Keratinocyte (primary cell): Measurements from ENCODE around the gene B4GALNT3. TPM values are rescaled to one million over a fixed set of nuclear protein-coding genes. Genes with fewer than 3 reads are reported as not detected.

Experiments
- DNase-seq: peaks from one replicate; pipeline ENCODE4 v3.0.0-alpha.2; 2011; ENCODE audit warnings: low read depth, missing footprints, low spot score
- FAIRE-seq: peaks from 2 replicates; lab custom pipeline; 2011; peaks lifted over from hg19 to GRCh38; lab: Jason Lieb, UNC
- H2AFZ ChIP-seq: 2 replicates; pipeline ENCODE4 v1.6.0; 2012; ENCODE audit warnings: low read length, control low read depth, inconsistent platforms; ENCODE audit not compliant: control insufficient read depth
- H3K27ac ChIP-seq: 2 replicates; pipeline ENCODE4 v1.5.1; 2011; ENCODE audit warnings: low read length; ENCODE audit not compliant: control insufficient read depth, insufficient read depth
- H3K27me3 ChIP-seq: 3 replicates; pipeline ENCODE4 v1.6.0; 2011; ENCODE audit warnings: low read length; ENCODE audit not compliant: control insufficient read depth, insufficient read depth; ENCODE audit errors: extremely low read depth
- H3K36me3 ChIP-seq, 2 experiments: 2 replicates in 1 of 2; 3 replicates in 1 of 2; pipeline ENCODE4 v1.5.1; 2011; ENCODE audit warnings: low read length in 2 of 2, mild to moderate bottlenecking in 1 of 2; ENCODE audit not compliant: control insufficient read depth in 2 of 2, insufficient read depth in 2 of 2; ENCODE audit errors: extremely low read depth in 1 of 2
- H3K4me1 ChIP-seq: 3 replicates; pipeline ENCODE4 v1.5.1; 2011; ENCODE audit warnings: low read length; ENCODE audit not compliant: control insufficient read depth, insufficient read depth; ENCODE audit errors: extremely low read depth
- H3K4me2 ChIP-seq: 3 replicates; pipeline ENCODE4 v1.6.0; 2011; ENCODE audit warnings: low read depth, low read length; ENCODE audit not compliant: control insufficient read depth, insufficient read depth; ENCODE audit errors: extremely low read depth
- H3K4me3 ChIP-seq, 3 experiments: fragments of 200-600 bp in 1 of 3; sonication (generic) in 1 of 3; 2 replicates in 2 of 3; 3 replicates in 1 of 3; pipeline ENCODE4 v1.5.1; 2011 to 2016; ENCODE audit warnings: low read length in 3 of 3, mild to moderate bottlenecking in 3 of 3, control low read depth in 2 of 3, inconsistent platforms in 1 of 3, low read depth in 1 of 3, mixed read lengths in 1 of 3, mixed run types in 1 of 3, moderate library complexity in 1 of 3; ENCODE audit not compliant: control insufficient read depth in 2 of 3, insufficient read depth in 2 of 3; ENCODE audit errors: extremely low read depth in 1 of 3
- H3K79me2 ChIP-seq: 2 replicates; pipeline ENCODE4 v1.6.0; 2012; ENCODE audit warnings: low read length; ENCODE audit not compliant: control insufficient read depth, insufficient read depth
- H3K9ac ChIP-seq: 3 replicates; pipeline ENCODE4 v1.6.0; 2011; ENCODE audit warnings: low read length; ENCODE audit not compliant: control insufficient read depth, insufficient read depth; ENCODE audit errors: extremely low read depth
- H3K9me1 ChIP-seq: 3 replicates; pipeline ENCODE4 v1.6.0; 2011; ENCODE audit warnings: low read length; ENCODE audit not compliant: control insufficient read depth, insufficient read depth; ENCODE audit errors: extremely low read depth
- H3K9me3 ChIP-seq: 2 replicates; pipeline ENCODE4 v1.5.1; 2012; ENCODE audit warnings: low read depth, low read length; ENCODE audit not compliant: control insufficient read depth
- H4K20me1 ChIP-seq: 3 replicates; pipeline ENCODE4 v1.6.0; 2011; ENCODE audit warnings: low read length; ENCODE audit not compliant: control insufficient read depth, insufficient read depth; ENCODE audit errors: extremely low read depth
- CTCF ChIP-seq, 3 experiments: IDR thresholded peaks in 1 of 3; conservative IDR thresholded peaks in 1 of 3; optimal IDR thresholded peaks in 1 of 3; 2 replicates in 2 of 3; 3 replicates in 1 of 3; pipeline versions ENCODE3 to v1.5.1; 2011; ENCODE audit warnings: low read length in 3 of 3, mild to moderate bottlenecking in 3 of 3, moderate library complexity in 2 of 3, control low read depth in 1 of 3, inconsistent platforms in 1 of 3; ENCODE audit not compliant: insufficient read depth in 2 of 3; ENCODE audit errors: extremely low read depth in 1 of 3
- EZH2 ChIP-seq: IDR thresholded peaks from one replicate; pipeline ENCODE4 v1.6.1; 2012; ENCODE audit warnings: inconsistent platforms, mild to moderate bottlenecking, low read length, moderate library complexity
- dilution Hi-C: fragments of 300-500 bp; cut with MboI; formaldehyde crosslinking; loops from one replicate; pipeline ENCODE4 v1.7.0; 2020; ENCODE audit warnings: low sequenced_read_pairs; ENCODE audit not compliant: extremely low pct_ligation_motif_present
- polyA plus RNA-seq, 5 experiments: library from polyadenylated mRNA; depleted of rRNA in 3 of 5; stranded (reverse) in 3 of 5; stranded (forward) in 1 of 5; unstranded in 1 of 5; fragments of >200 nt; gene quantifications; 1 replicate in 1 of 5; 2 replicates in 3 of 5; 3 replicates in 1 of 5; pipeline versions ENCODE4 v1.2.1 to v1.2.3, GENCODE V29; 2011 to 2012; ENCODE audit warnings: missing spikeins in 2 of 5, low read depth in 1 of 5, low replicate concordance in 1 of 5

B4GALNT3 gene
- polyA plus RNA-seq, 1 donor (not counting 4 experiments of a cell fraction or from before 2014, with no cell fraction given) = 7.5 TPM

GRCh38 chr12:559208-559905, 99.6 kb downstream of the B4GALNT3 start:
- dilution Hi-C loops = no loop called here
- DNase-seq = no peak
- Histone ChIP-seq H3K4me2 (no peak overlapping the region), H4K20me1 (no peaks in the 10 kb centered on the region), H3K27me3 (peaks cover 10% of the 10 kb centered on the region), H3K36me3 (peaks cover 0 to 10% of the 10 kb centered on the region in 2 experiments), H3K79me2 (no peaks in the 10 kb centered on the region), H3K4me3 (no peak overlapping the region), H3K9ac (no peak overlapping the region), H3K27ac (no peak overlapping the region), H3K4me1 (no peaks in the 10 kb centered on the region), H2AFZ (no peak overlapping the region), H3K9me3 (no peaks in the 10 kb centered on the region), H3K9me1 (no peaks in the 10 kb centered on the region)
- TF ChIP-seq CTCF (optimal IDR thresholded peaks at IDR 0.05 in 1 of 3, IDR thresholded peaks at IDR 0.05 in 1 of 3, conservative IDR thresholded peaks at IDR 0.05 in 1 of 3; ENCODE audit: extremely low read depth in 1 of 3, insufficient read depth in 2 of 3, low read length in 3 of 3) = no peak
- no peak for TF ChIP-seq EZH2
- no peak for FAIRE-seq

DNA sequence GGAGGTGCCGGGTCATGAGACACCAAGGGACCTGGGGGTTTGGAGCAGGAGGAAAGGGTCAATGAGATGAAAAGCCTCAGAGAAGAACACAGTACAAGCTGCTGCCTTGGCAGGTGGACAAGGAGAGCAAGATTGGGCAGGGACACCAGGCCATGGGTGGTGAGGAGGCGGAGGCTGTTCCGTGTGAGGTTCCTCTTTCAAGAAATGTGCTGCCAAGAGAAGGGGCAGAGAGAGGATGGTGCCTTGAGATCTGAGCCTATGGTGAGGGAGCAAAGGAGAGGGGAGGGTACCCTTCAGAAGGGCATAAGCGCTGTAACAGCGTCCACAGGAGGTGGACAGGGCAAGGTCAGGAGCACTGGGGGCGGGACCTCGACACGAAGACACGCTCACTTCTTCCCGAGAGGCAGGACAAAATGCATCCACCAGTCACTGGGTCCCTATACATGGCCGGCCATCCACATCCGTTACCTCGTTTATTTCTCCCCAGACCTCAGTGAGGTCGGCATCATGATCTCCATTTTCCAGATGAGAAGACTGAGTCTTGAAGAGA, 100.2 kb downstream of the B4GALNT3 start:
- Histone ChIP-seq H3K36me3 (peaks cover 0 to 10% of the 10 kb centered on the region in 2 experiments), H3K9ac (no peak overlapping the region), H3K4me2 (no peak overlapping the region), H3K79me2 (no peaks in the 10 kb centered on the region), H4K20me1 (no peaks in the 10 kb centered on the region), H3K4me3 (no peak overlapping the region), H2AFZ (no peak overlapping the region), H3K27me3 (peaks cover 10% of the 10 kb centered on the region), H3K9me3 (no peaks in the 10 kb centered on the region), H3K27ac (no peak overlapping the region), H3K4me1 (no peaks in the 10 kb centered on the region), H3K9me1 (no peaks in the 10 kb centered on the region)
- dilution Hi-C loops = no loop called here
- FAIRE-seq = no peak
- no peak for TF ChIP-seq EZH2
- TF ChIP-seq CTCF (optimal IDR thresholded peaks at IDR 0.05 in 1 of 3, IDR thresholded peaks at IDR 0.05 in 1 of 3, conservative IDR thresholded peaks at IDR 0.05 in 1 of 3; ENCODE audit: extremely low read depth in 1 of 3, insufficient read depth in 2 of 3, low read length in 3 of 3) = no peak
- no peak for DNase-seq
